HG02588 (cell line): Measurements from ENCODE around the gene PATJ.
A peak's percentile ranks its signal among the peaks of the same experiment; 100 is the strongest.
"Not testable (repeated sequence)": the region's sequence is repeated elsewhere in the genome, so short reads cannot be mapped to it uniquely, and the experiment has no call there.

ENCODE experiments used
- ATAC-seq: cut with Tn5 transposase; IDR thresholded peaks from one replicate; pipeline ENCODE4 v1.9.1; 2021; ENCODE audit warnings: mild to moderate bottlenecking, moderate library complexity; ENCODE audit not compliant: unreplicated experiment

The PATJ gene, protein sequence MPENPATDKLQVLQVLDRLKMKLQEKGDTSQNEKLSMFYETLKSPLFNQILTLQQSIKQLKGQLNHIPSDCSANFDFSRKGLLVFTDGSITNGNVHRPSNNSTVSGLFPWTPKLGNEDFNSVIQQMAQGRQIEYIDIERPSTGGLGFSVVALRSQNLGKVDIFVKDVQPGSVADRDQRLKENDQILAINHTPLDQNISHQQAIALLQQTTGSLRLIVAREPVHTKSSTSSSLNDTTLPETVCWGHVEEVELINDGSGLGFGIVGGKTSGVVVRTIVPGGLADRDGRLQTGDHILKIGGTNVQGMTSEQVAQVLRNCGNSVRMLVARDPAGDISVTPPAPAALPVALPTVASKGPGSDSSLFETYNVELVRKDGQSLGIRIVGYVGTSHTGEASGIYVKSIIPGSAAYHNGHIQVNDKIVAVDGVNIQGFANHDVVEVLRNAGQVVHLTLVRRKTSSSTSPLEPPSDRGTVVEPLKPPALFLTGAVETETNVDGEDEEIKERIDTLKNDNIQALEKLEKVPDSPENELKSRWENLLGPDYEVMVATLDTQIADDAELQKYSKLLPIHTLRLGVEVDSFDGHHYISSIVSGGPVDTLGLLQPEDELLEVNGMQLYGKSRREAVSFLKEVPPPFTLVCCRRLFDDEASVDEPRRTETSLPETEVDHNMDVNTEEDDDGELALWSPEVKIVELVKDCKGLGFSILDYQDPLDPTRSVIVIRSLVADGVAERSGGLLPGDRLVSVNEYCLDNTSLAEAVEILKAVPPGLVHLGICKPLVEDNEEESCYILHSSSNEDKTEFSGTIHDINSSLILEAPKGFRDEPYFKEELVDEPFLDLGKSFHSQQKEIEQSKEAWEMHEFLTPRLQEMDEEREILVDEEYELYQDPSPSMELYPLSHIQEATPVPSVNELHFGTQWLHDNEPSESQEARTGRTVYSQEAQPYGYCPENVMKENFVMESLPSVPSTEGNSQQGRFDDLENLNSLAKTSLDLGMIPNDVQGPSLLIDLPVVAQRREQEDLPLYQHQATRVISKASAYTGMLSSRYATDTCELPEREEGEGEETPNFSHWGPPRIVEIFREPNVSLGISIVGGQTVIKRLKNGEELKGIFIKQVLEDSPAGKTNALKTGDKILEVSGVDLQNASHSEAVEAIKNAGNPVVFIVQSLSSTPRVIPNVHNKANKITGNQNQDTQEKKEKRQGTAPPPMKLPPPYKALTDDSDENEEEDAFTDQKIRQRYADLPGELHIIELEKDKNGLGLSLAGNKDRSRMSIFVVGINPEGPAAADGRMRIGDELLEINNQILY (N-terminal part only)

GRCh38 chr1:61741711-61742619 lies at the start of gene PATJ:
Gene PATJ, plus strand, starts transcription at chr1:61742480. Its CDS starts 20,413 bp downstream, at chr1:61762893.
- peak; percentile 81 for ATAC-seq

DNA sequence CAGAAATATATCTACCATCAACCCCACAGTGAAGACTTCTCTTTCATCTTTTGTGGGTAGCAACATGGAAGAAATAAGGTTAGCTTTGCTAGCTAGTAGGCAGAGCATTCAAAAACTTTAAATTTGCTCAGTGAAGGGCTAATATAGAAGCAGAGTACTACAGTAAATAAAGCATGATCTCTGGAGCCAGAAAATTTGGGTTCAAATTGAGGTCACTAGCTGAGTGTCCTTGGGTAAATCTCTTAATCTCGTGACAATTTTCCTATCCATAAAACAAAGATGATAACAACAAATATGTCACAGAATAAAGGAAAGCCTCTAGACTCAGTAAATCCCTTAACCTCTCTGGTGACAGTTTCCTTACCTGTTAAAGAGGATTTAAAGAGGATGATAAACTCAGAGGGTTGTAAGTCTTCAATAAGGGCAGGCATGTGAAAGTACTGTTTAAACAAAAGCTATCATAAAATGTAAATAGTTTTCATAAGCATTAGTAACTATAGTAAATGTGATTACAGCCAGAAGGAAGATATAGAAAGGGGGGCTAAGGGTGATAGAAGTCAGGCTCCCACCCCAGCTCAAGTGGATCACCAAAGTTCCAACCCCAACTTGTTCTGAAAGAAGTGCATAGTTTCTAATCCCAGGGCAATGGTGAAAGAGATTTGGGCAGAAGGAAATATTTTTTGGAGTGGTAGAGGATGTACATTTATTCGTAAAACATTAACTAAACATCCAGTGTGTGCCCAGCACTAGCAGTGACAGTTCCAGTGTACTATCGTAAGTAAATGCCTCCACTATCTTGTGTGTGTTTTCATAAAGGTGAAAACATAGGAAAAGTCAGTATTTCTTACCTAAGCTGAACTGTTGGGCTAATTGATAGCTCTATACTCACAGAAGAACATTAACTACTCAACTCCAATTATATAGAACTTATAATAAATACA lies 42.1 kb upstream of the PATJ start:
- ATAC-seq: no peak

DNA sequence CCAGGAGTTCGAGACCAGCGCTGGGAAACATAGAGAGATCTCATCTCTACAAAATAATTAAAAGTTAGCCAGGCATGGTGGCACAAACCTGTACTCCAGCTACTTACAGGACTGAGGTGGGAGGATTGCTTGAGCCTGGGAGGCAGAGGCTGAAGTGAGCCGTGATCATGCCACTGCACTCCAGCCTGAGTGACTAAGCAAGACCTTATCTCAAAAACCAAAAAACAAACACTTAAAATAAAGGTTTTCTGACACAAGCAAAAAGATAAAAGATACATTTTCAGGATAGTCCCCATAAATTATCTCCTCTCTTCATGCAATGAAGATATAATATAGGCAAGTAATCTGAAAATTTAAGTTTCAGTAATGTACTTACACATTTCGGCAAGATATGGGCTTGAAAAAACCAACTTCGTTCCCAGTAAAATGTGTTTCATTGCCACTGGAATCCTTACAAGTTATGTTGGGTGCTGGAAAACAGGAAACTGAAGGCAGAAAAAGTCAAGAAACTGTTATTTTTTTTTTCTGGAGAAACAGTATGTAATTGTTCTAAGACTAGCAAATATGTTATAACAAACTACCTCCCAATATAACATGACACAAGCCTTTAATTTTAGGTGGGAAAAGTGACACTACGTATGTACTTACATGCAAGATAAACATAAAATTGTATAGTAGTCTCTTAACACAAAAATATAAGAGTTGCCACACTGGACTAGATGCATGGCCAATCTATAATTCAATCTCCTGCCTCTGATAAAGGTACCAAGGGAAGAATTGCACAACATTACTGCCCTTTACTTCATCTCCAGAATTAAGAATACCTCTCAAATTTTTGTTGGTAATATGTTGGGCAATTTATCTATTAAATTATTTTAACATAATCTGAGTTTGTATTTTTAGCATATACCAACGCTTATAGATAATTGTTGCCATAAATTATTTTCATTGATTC lies 33.0 kb upstream of the PATJ start:
- no peak for ATAC-seq

DNA sequence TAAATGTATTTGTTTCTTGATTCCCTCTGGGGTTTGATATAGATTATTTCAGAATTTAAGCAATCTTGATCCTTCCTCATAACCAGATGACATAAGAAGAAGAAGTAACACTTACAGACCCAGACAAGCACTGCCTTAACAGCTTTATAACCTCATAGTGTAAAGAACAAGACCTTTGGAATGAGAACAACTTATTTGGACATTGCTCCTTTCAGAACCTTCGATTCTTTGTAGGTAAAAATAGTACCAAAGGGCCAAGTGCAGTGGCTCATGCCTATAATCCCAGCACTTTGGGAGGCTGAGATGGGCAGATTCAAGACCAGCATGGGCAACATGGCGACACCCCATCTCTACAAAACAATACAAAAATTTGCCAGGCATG lies 32.4 kb upstream of the PATJ start:
- no peak for ATAC-seq

DNA sequence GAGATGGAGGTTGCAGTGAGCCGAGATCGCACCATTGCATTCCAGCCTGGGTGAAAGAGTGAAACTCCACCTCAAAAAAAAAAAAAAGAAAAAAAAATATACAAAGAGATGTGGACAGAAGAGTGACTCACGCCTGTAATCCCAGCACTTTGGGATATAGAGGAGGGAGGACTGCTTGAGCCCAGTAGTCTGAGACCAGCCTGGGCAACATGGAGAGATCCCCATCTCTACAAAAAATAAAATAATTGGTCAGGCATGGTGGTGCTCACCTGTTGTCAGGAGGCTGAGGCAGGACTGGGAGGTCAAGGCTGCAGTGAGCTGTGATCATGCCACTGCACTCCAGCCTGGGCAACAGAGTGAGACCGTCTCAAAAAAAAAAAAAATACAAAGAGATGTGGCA lies 31.0 kb upstream of the PATJ start:
- ATAC-seq: not testable (repeated sequence)

GRCh38 chr1:61711969-61712368 lies 30.3 kb upstream of the PATJ start:
- no peak for ATAC-seq

DNA sequence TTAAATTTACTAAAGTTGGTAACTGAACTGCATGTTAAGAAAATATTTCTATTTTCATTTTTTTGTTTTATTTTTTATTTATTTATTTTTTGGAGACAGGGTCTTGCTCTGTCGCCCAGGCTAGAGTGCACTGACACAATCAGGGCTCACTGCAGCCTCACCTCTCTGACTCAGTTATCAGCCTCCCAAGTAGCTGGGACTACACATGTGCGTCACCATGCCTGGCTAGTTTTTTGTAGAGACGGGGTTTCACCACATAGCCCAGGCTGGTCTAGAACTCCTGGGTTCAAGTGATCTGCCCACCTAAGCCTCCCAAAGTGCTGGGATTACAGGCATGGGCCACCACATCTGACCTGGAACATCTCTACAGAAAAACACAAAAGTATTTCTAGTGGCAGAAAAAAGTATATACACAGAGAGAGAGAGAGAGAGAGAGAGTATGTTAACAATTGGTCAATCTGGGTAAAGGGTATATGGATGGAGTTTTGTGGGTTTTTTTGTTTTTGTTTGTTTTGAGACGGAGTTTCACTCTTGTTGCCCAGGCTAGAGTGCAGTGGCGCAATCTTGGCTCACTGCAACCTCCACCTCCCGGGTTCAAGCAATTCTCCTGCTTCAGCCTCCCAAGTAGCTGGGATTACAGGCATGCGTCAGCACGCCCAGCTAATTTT lies 23.1 kb upstream of the PATJ start:
- not testable (repeated sequence) for ATAC-seq

- no peak for ATAC-seq
Observed at GRCh38 chr1:61724506-61724812, 17.8 kb upstream of the PATJ start.

- peak; percentile 100 for ATAC-seq
Observed at GRCh38 chr1:61724813-61725694, 17.2 kb upstream of the PATJ start, which contains the start of gene TM2D1. Gene TM2D1, minus strand, starts transcription at chr1:61725141. Its CDS starts 21 bp downstream, at chr1:61725120.

DNA sequence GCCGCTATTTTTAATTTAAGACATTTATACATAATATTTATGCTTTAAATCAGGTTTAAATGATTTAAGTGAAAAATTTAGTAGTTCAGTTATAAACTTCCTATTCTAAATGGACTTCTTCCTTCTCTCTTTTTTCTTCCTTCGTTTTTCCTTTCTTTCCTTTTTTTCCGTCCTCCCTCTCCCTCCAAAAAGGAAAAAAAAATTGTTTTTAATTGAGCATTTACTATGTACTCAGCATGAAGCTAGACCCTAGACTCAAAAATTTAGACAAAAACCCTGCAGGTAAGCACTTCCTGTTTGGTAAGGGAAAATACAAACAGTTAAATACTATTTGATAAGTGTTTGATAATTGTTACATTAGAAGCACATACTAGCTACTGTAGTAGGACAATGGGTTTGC lies 14.7 kb upstream of the PATJ start:
- no peak for ATAC-seq

DNA sequence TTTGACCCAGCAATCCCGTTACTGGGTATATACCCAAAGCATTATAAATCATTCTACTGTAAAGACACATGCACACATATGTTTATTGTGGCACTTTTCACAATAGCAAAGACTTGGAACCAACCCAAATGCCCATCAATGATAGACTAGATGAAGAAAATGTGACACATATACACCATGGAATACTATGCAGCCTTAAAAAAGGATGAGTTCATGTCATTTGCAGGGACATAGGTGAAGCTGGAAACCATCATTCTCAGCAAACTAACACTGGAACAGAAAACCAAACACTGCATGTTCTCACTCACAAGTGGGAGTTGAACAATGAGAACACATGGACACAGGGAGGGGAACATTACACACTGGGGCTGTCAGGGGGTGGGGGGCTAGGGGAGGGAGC lies 11.6 kb upstream of the PATJ start:
- ATAC-seq: not testable (repeated sequence)

DNA sequence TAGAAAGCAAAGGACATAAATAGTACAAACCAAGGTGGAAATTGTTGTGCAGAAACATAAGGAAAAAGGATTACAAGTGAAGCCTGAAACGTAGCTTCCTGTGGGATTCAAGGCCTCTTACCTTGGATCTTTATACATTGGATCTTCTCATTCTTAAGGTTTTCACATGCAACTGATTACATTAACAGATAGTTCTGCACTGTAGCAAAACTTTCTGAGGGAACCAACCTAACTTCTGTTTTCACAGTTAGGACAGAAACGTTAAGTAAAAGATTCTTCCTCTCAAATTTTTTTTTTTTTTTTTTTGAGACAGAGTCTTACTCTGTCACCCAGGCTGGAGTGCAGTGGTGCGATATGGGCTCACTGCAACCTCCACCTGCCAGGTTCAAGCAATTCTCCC lies 9.6 kb upstream of the PATJ start:
- ATAC-seq: no peak

DNA sequence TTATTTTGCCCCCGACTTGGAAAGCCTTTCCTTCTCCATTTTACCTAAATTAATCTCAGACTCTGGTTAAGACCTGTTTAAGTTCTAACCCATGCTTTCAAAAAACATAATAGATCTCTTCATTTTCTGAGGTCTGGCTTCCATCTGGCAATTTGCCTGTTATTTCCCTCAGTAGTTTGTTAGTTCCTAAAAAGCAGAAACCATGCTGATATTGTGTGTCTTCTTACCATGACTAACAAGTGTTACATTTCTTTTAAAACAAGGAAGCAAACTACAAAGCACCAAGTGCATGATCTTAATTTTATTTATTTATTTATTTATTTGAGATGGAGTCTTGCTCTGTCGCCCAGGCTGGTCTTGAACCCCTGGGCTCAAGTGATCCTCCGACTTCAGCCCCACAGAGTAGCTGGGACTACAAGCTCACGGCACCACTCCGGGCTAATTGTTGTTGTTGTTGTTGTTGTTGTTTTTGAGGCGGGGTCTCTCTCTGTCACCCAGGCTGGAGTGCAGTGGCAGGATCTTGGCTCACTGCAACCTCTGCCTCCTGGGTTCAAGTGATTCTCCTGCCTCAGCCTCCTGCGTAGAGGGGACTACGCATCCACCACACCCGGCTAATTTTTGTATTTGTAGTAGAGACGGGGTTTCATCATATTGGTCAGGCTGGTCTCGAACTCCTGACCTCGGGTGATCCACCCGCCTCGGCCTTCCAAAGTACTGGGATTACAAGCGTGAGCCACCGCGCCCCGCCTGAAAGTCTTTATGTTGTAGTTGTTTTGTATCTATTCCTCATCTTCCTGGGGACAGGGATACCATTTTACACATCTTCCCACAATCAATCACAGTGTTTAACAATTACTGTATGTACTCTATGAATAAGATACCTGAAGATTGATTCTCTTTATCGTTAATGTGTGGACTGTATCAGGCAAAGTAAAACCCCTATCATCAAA lies 1.3 kb upstream of the PATJ start:
- ATAC-seq: no peak

DNA sequence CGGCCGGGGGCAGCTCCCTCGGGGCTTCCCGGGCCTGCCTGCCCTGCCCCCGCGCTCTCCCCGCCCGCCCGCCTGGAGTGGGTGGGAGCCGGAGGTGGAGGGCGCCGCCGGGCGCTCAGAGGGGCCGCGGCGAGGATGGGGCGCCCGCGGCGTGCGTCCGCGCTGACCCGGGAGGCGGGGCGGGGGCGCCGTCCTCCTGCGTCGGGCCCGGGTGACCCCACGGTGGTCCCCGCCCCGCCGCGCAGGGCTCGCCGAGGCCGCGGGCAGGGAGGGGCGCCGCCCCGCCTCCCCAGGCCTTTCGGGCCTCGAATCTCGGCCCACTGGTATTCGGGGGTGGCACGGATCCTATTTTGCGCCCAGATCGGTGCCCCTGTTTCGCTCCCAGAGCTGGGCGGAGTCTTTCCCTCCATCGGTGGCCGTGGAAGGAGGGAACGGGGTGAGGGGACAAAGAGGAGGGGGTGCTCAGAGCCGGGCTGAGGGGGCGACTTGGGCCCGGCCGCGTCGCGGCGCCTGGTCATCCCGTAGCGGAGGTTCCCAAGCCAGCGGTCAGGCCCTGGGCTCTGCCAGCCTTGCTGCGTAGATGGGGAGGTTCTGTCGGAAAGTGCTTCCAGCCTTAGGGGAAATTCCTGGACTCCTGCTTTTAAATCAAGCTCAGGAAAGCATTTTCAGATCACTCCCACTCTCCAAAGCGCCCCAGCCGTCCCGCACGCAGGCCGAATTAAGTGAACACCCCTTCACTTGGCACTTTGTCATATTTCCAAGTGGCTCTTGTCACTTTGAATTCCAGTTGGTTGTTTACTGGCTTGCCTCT lies 545 bp downstream of the PATJ start:
- ATAC-seq: peak; percentile 66

DNA sequence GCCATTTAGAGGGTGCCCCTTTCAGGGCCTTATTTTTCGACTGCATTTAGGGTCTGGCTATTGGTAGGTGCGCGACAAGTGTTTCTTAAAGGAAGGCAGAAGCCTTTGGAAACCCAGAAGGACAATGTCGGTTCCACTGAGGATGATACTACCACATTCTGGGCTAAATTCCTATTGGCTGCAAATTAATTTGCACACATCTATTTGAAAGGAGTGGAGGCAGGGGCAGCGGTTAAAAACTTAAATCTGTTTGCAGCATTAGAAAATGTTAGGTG lies 1.1 kb downstream of the PATJ start:
- no peak for ATAC-seq
